Smooth muscle cell (in vitro differentiated cells): ENCODE results near the gene UNC93A. TPM values are rescaled to one million over a fixed set of nuclear protein-coding genes. Genes with fewer than 3 reads are reported as not detected.
"Not testable (repeated sequence)": the region's sequence is repeated elsewhere in the genome, so short reads cannot be mapped to it uniquely, and the experiment has no call there.

Experiments used
- DNase-seq: peaks from one replicate; lab custom pipeline; 2025; ENCODE audit not compliant: unreplicated experiment; lab: John Stamatoyannopoulos, UW
- H2AFZ ChIP-seq: fragments of 200-600 bp; sonication (generic); 2 replicates; pipeline ENCODE4 v1.6.0; 2016; ENCODE audit warnings: antibody characterized with exemption, low read depth, mild to moderate bottlenecking
- H3F3A ChIP-seq: fragments of 200-600 bp; sonication (generic); 2 replicates; pipeline ENCODE4 v1.6.0; 2017; ENCODE audit warnings: antibody characterized with exemption, low read depth
- H3K27ac ChIP-seq: fragments of 200-600 bp; sonication (generic); 2 replicates; pipeline ENCODE4 v1.5.1; 2016; ENCODE audit warnings: low read depth, mild to moderate bottlenecking
- H3K27me3 ChIP-seq: fragments of 200-600 bp; sonication (generic); 2 replicates; pipeline ENCODE4 v1.6.1; 2016; ENCODE audit warnings: low read depth, mild to moderate bottlenecking
- H3K36me3 ChIP-seq: fragments of 200-600 bp; sonication (generic); 2 replicates; pipeline ENCODE4 v1.5.1; 2016; ENCODE audit warnings: low read depth
- H3K4me1 ChIP-seq: fragments of 200-600 bp; sonication (generic); 2 replicates; pipeline ENCODE4 v1.5.1; 2016; ENCODE audit warnings: low read depth
- H3K4me2 ChIP-seq: fragments of 200-600 bp; sonication (generic); 2 replicates; pipeline ENCODE4 v1.6.0; 2016; ENCODE audit warnings: mild to moderate bottlenecking
- H3K4me3 ChIP-seq: fragments of 200-600 bp; sonication (generic); 2 replicates; pipeline ENCODE4 v1.5.1; 2016; ENCODE audit warnings: mild to moderate bottlenecking
- H3K79me2 ChIP-seq: fragments of 200-600 bp; sonication (generic); 2 replicates; pipeline ENCODE4 v1.6.0; 2016; ENCODE audit warnings: low read depth, mild to moderate bottlenecking
- H3K9ac ChIP-seq: fragments of 200-600 bp; sonication (generic); 2 replicates; pipeline ENCODE4 v1.6.0; 2016; ENCODE audit warnings: low read depth
- H3K9me3 ChIP-seq: fragments of 200-600 bp; sonication (generic); replicated peaks from 2 replicates; pipeline ENCODE4 v1.5.1; 2016; ENCODE audit warnings: low read depth
- H4K20me1 ChIP-seq: fragments of 200-600 bp; sonication (generic); 2 replicates; pipeline ENCODE4 v1.6.0; 2016; ENCODE audit warnings: low read depth
- CTCF ChIP-seq: fragments of 200-600 bp; sonication (generic); IDR thresholded peaks from 2 replicates; pipeline ENCODE4 v1.5.1; 2017; ENCODE audit warnings: borderline replicate concordance, mild to moderate bottlenecking, antibody characterized with exemption; ENCODE audit not compliant: insufficient read depth, poor library complexity, severe bottlenecking
- WGBS: methylation state at CpG from one replicate; pipeline ENCODE4 v1.1.7; 2016; ENCODE audit warnings: low lambda C conversion rate; 5-methylcytosine and 5-hydroxymethylcytosine counted together
- polyA plus RNA-seq: library from polyadenylated mRNA; unstranded; fragments of >200 nt; fragmentation: Nextera tagmentation; extraction: Ambion mirVana; gene quantifications from 2 replicates; pipeline ENCODE4 v1.2.1, GENCODE V29; 2016
- total RNA-seq: library from RNA; depleted of rRNA; stranded (reverse); fragments of >200 nt; gene quantifications from 2 replicates; pipeline ENCODE4 v1.2.3, GENCODE V29; 2014

The UNC93A gene
- total and polyA plus RNA-seq, 2 experiments from 2014 or later, result not detected

GRCh38 chr6:167350731-167351655 is 59.9 kb downstream of the UNC93A start:
- Histone ChIP-seq H3K4me2 (peak overlapping the region; percentile 89), H3K36me3 (no peaks in the 10 kb centered on the region), H2AFZ (peak overlapping the region; percentile 88), H3K4me1 (no peaks in the 10 kb centered on the region), H4K20me1 (no peaks in the 10 kb centered on the region), H3K9ac (no peak overlapping the region), H3K4me3 (peak overlapping the region; percentile 58), H3K27me3 (no peaks in the 10 kb centered on the region), H3K27ac (no peak overlapping the region), H3K9me3 (no peaks in the 10 kb centered on the region), H3F3A (no peaks in the 10 kb centered on the region), H3K79me2 (no peaks in the 10 kb centered on the region)
- TF ChIP-seq CTCF, result peak; percentile 75
- peak; percentile 68 for DNase-seq
- WGBS, result 6% methylated on average over 58 of the region's 62 CpGs

- H3F3A ChIP-seq, result no peaks in the 10 kb centered on the region
Measured at GRCh38 chr6:167351656-167352345, 60.7 kb downstream of the UNC93A start.

GRCh38 chr6:167356874-167357273 is 65.8 kb downstream of the UNC93A start:
- H3K9me3 ChIP-seq, result no peaks in the 10 kb centered on the region
- H4K20me1 ChIP-seq, result no peaks in the 10 kb centered on the region
- no peaks in the 10 kb centered on the region for H3K4me1 ChIP-seq
- TF ChIP-seq CTCF, result no peak
- H3K4me2 ChIP-seq, result no peak overlapping the region
- no peaks in the 10 kb centered on the region for H3K36me3 ChIP-seq
- H3K79me2 ChIP-seq, result no peaks in the 10 kb centered on the region
- 98% methylated on average over 3 of the region's 3 CpGs for WGBS
- no peaks in the 10 kb centered on the region for H3K27me3 ChIP-seq
- no peaks in the 10 kb centered on the region for H3F3A ChIP-seq
- no peak overlapping the region for H3K9ac ChIP-seq
- no peak overlapping the region for H3K27ac ChIP-seq
- H3K4me3 ChIP-seq, result no peak overlapping the region
- no peak overlapping the region for H2AFZ ChIP-seq
- DNase-seq, result no peak

More at GRCh38 chr6:167351656-167352345, 60.7 kb downstream of the UNC93A start:
- Histone ChIP-seq H3K36me3 (no peaks in the 10 kb centered on the region), H2AFZ (peak overlapping the region; percentile 88), H3K4me1 (no peaks in the 10 kb centered on the region), H3K9ac (no peak overlapping the region), H3K4me3 (peak overlapping the region; percentile 58), H3K27me3 (no peaks in the 10 kb centered on the region), H3K4me2 (peak overlapping the region; percentile 89), H4K20me1 (no peaks in the 10 kb centered on the region), H3K9me3 (no peaks in the 10 kb centered on the region), H3K27ac (no peak overlapping the region), H3K79me2 (no peaks in the 10 kb centered on the region)
- WGBS, result 65% methylated on average over 13 of the region's 13 CpGs
- DNase-seq, result no peak
- TF ChIP-seq CTCF, result no peak

- not testable (repeated sequence) for H3K4me3 ChIP-seq, H3K4me1 ChIP-seq, H2AFZ ChIP-seq, H3K36me3 ChIP-seq, H3K79me2 ChIP-seq, H3F3A ChIP-seq, H3K27me3 ChIP-seq, H3K9me3 ChIP-seq, H3K27ac ChIP-seq, DNase-seq, H3K9ac ChIP-seq, H3K4me2 ChIP-seq, H4K20me1 ChIP-seq
- WGBS, result 90% methylated on average over 4 of the region's 11 CpGs
Measured at GRCh38 chr6:167358394-167358793, 67.3 kb downstream of the UNC93A start.

- not testable (repeated sequence) for H3K27ac ChIP-seq, H3K79me2 ChIP-seq, H3K4me1 ChIP-seq, H3K4me2 ChIP-seq, H2AFZ ChIP-seq, H3K4me3 ChIP-seq, H4K20me1 ChIP-seq, H3K27me3 ChIP-seq, H3K36me3 ChIP-seq, DNase-seq, H3K9ac ChIP-seq, H3K9me3 ChIP-seq, H3F3A ChIP-seq
- WGBS, result 85% methylated on average over 1 of the region's 1 CpG
Measured at GRCh38 chr6:167361170-167361569, 70.1 kb downstream of the UNC93A start.
